Right lobe of liver (tissue), 6 donors: Measurements from ENCODE around the gene NOS3. TPM values are rescaled to one million over a fixed set of nuclear protein-coding genes. Genes with fewer than 3 reads are reported as not detected.

Experiments
- ATAC-seq, 4 donors: fragments of 200-7000 bp; cut with Tn5 transposase; one replicate each; pipeline ENCODE4 v1.9.1; 2020; ENCODE audit warnings: mild to moderate bottlenecking in 4 of 4, moderate library complexity in 4 of 4
- DNase-seq, 3 donors: peaks; one replicate each; pipeline ENCODE4 v3.0.0-alpha.2; 2020
- H3K27ac ChIP-seq, 3 donors: fragments of 200-600 bp; one replicate each; pipeline ENCODE4 v1.8.0; 2022
- H3K27me3 ChIP-seq, 2 donors: fragments of 200-600 bp; one replicate each; pipeline ENCODE4 v1.8.0; 2022
- H3K36me3 ChIP-seq, 4 donors: fragments of 200-600 bp; sonication (generic) in 1 of 4; one replicate each; pipeline versions ENCODE4 v1.5.1 to v1.8.0; 2017 to 2022; ENCODE audit warnings: control low read depth in 1 of 4
- H3K4me1 ChIP-seq, 4 donors: fragments of 200-600 bp; sonication (generic) in 1 of 4; one replicate each; pipeline versions ENCODE4 v1.5.1 to v1.8.0; 2017 to 2022; ENCODE audit warnings: control low read depth in 1 of 4
- H3K4me3 ChIP-seq, 3 donors: fragments of 200-600 bp; one replicate each; pipeline ENCODE4 v1.8.0; 2022
- H3K9me3 ChIP-seq, 4 donors: fragments of 200-600 bp; sonication (generic) in 1 of 4; one replicate each; pipeline versions ENCODE4 v1.5.1 to v1.8.0; 2017 to 2022; ENCODE audit warnings: control low read depth in 1 of 4
- POLR2A ChIP-seq: fragments of 450-650 bp; IDR thresholded peaks from one replicate; pipeline ENCODE4 v1.6.1; 2017; ENCODE audit warnings: antibody characterized with exemption, mild to moderate bottlenecking
- WGBS: methylation state at CpG from one replicate; pipeline ENCODE4 v1.1.6; 2018; ENCODE audit warnings: low coverage, low lambda C conversion rate; ENCODE audit not compliant: insufficient coverage; ENCODE audit errors: missing lambda C conversion rate; 5-methylcytosine and 5-hydroxymethylcytosine counted together
- intact Hi-C, 2 donors: fragments of 100-400 bp; cut with DNase I; formaldehyde crosslinking; loops; one replicate each; pipeline versions ENCODE4 v1.11.2 to v1.14.1; 2022
- total RNA-seq, 6 experiments: library from RNA; depleted of rRNA in 2 of 6; stranded (reverse); fragments of >200 nt in 2 of 6; fragmentation: NEBNext Ultra II Directional in 3 of 6; extraction: Animal tissue kit (Norgen Biotek cat#: 25700) in 3 of 6; gene quantifications; one replicate each; pipeline versions ENCODE4 v1.1.0 to v1.2.4, GENCODE V29; 2016 to 2023
- TF ChIP-seq, protein P1 (sequence below), 4 donors: fragments of 200-600 bp in 3 of 4; fragments of 450-650 bp in 1 of 4; IDR thresholded peaks; one replicate each; pipeline versions ENCODE4 v1.5.1 to v1.8.0; 2016 to 2022; ENCODE audit warnings: antibody characterized with exemption in 4 of 4, mild to moderate bottlenecking in 2 of 4
- donor health status: DM: no; HTN: yes; CAD: no.
- donor health status: DM: no; HTN: no; CAD: no.
- donor health status: DM: no; HTN: no; CAD: no.
- donor health status: DM: no; HTN: yes; CAD: no.
- donor health status: DM: no; HTN: yes; CAD: no.

Gene NOS3
- total RNA-seq, 6 experiments from 2014 or later, result 2.4 to 9.2 (median 5.0) TPM

DNA sequence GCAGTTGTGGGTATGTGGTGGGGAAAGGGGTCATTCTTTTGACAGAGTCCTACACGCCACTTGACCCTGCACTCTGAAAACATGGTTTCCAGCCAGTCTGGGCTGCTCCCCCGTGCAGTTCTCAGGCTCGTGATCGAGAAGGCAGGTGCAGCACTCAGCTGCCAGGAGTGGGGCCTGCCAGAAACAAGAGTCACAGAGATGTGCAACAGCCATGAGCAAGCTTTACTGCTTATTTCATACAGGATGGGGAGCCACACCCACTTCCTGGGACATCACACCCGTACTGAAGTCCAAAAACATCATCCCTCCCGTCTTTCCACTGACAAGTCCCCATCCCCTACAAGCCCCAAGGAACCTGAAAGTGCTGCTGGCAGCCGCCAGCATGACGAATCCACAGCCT is 24.1 kb downstream of the NOS3 start:
- Histone ChIP-seq H3K27me3 (peaks cover 0 to 12% of the 10 kb centered on the region in 2 donors), H3K4me3 (no peak overlapping the region), H3K27ac (no peak overlapping the region), H3K36me3 (no peaks in the 10 kb centered on the region), H3K9me3 (no peaks in the 10 kb centered on the region), H3K4me1 (peaks cover 0 to 20% (median 2%) of the 10 kb centered on the region in 4 donors)
- WGBS, result 64% methylated on average over 7 of the region's 8 CpGs
- TF ChIP-seq, protein P1, sequence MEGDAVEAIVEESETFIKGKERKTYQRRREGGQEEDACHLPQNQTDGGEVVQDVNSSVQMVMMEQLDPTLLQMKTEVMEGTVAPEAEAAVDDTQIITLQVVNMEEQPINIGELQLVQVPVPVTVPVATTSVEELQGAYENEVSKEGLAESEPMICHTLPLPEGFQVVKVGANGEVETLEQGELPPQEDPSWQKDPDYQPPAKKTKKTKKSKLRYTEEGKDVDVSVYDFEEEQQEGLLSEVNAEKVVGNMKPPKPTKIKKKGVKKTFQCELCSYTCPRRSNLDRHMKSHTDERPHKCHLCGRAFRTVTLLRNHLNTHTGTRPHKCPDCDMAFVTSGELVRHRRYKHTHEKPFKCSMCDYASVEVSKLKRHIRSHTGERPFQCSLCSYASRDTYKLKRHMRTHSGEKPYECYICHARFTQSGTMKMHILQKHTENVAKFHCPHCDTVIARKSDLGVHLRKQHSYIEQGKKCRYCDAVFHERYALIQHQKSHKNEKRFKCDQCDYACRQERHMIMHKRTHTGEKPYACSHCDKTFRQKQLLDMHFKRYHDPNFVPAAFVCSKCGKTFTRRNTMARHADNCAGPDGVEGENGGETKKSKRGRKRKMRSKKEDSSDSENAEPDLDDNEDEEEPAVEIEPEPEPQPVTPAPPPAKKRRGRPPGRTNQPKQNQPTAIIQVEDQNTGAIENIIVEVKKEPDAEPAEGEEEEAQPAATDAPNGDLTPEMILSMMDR (IDR thresholded peaks at IDR 0.05), result no peak
- no peak for TF ChIP-seq POLR2A
- no peak for ATAC-seq
- no peak for DNase-seq
- intact Hi-C loops, result no loop called here

GRCh38 chr7:151015967-151016366 is 25.1 kb downstream of the NOS3 start:
- ATAC-seq (no peak), DNase-seq (no peak)
- H3K9me3 ChIP-seq, result no peaks in the 10 kb centered on the region
- peaks cover 0 to 12% of the 10 kb centered on the region in 2 donors for H3K27me3 ChIP-seq
- H3K4me1 ChIP-seq, result peaks cover 0 to 20% (median 2%) of the 10 kb centered on the region in 4 donors
- no peak overlapping the region for H3K4me3 ChIP-seq
- no CpG with 5 or more reads among the region's 5 CpGs for WGBS
- intact Hi-C loops, result no loop called here
- H3K36me3 ChIP-seq, result no peaks in the 10 kb centered on the region
- no peak for TF ChIP-seq POLR2A
- TF ChIP-seq, protein P1 (IDR thresholded peaks at IDR 0.05), result no peak
- no peak overlapping the region for H3K27ac ChIP-seq

DNA sequence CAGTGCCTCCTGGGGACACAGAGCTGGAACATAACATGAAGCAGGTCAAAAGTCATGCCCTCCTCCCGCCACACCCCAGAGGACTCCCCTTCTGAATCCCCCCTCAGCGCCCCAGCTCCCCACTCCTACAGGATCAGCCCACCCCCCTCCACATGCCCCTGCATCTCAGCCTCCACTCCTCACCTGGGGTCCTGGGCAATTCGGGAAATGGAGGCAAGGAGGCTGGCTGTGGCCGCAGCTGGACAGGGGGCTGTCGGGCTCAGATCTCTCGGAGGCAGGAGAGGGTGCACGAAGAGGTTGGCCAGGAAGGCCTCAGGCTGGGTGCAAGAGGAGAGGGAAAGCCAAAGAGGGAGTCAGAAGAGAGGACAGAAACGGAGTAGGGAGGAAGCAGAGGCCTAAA is 25.7 kb downstream of the NOS3 start:
- H3K4me3 ChIP-seq, result no peak overlapping the region
- H3K4me1 ChIP-seq, result peaks cover 0 to 20% (median 2%) of the 10 kb centered on the region in 4 donors
- intact Hi-C loops, result no loop called here
- DNase-seq, result no peak
- peaks cover 0 to 12% of the 10 kb centered on the region in 2 donors for H3K27me3 ChIP-seq
- WGBS, result 60% methylated on average over 8 of the region's 8 CpGs
- ATAC-seq, result no peak
- no peak overlapping the region for H3K27ac ChIP-seq
- no peaks in the 10 kb centered on the region for H3K36me3 ChIP-seq
- TF ChIP-seq, protein P1 (IDR thresholded peaks at IDR 0.05), result no peak
- no peak for TF ChIP-seq POLR2A
- no peaks in the 10 kb centered on the region for H3K9me3 ChIP-seq

- H3K9me3 ChIP-seq, result no peaks in the 10 kb centered on the region
- intact Hi-C loops, result no loop called here
- ATAC-seq, result no peak
- 87% methylated on average over 11 of the region's 15 CpGs for WGBS
- peaks cover 0 to 12% of the 10 kb centered on the region in 2 donors for H3K27me3 ChIP-seq
- no peaks in the 10 kb centered on the region for H3K36me3 ChIP-seq
- no peak for TF ChIP-seq POLR2A
- TF ChIP-seq, protein P1 (IDR thresholded peaks at IDR 0.05), result no peak
- no peak overlapping the region for H3K4me3 ChIP-seq
- H3K27ac ChIP-seq, result no peak overlapping the region
- no peak for DNase-seq
- H3K4me1 ChIP-seq, result peaks cover 0 to 20% (median 2%) of the 10 kb centered on the region in 4 donors
Measured at GRCh38 chr7:151016942-151017341, 26.1 kb downstream of the NOS3 start.
